Type B pancreatic cell (in vitro differentiated cells): ENCODE data around the gene RORC. TPM values are rescaled to one million over a fixed set of nuclear protein-coding genes. Genes with fewer than 3 reads are reported as not detected.
"Not testable (repeated sequence)": the region's sequence is repeated elsewhere in the genome, so short reads cannot be mapped to it uniquely, and the experiment has no call there.

ENCODE experiments used
- DNase-seq: peaks from one replicate; pipeline ENCODE4 v3.0.0; 2021; ENCODE audit warnings: mixed read lengths; ENCODE audit not compliant: unreplicated experiment; ENCODE audit errors: extremely low spot score
- H3K27ac Mint-ChIP-seq: 2 replicates; pipeline ENCODE4 v1.8.0; 2021; ENCODE audit warnings: mild to moderate bottlenecking, mixed read lengths
- H3K27me3 Mint-ChIP-seq: 2 replicates; pipeline ENCODE4 v1.8.0; 2021; ENCODE audit warnings: mixed read lengths
- H3K36me3 Mint-ChIP-seq: 2 replicates; pipeline ENCODE4 v1.8.0; 2021; ENCODE audit warnings: mixed read lengths
- H3K4me1 Mint-ChIP-seq: one replicate; pipeline ENCODE4 v1.8.0; 2021; ENCODE audit warnings: mixed read lengths; ENCODE audit not compliant: unreplicated experiment
- H3K4me3 Mint-ChIP-seq: 2 replicates; pipeline ENCODE4 v1.8.0; 2021; ENCODE audit warnings: mild to moderate bottlenecking, mixed read lengths
- H3K9me3 Mint-ChIP-seq: 2 replicates; pipeline ENCODE4 v1.8.0; 2021; ENCODE audit warnings: mixed read lengths
- CTCF ChIP-seq: fragments of 200-600 bp; sonication (generic); conservative IDR thresholded peaks from 2 replicates; pipeline ENCODE4 v1.5.0; 2021; ENCODE audit warnings: antibody characterized with exemption, mild to moderate bottlenecking
- total RNA-seq: library from RNA; stranded (reverse); gene quantifications from 2 replicates; pipeline ENCODE4 v1.2.1, GENCODE V29; 2021; ENCODE audit warnings: low replicate concordance

Gene RORC
- total RNA-seq, 1 donor from 2014 or later = not detected

GRCh38 chr1:151858886-151859665 lies 27.5 kb upstream of the RORC start:
- no peaks in the 10 kb centered on the region for H3K36me3 Mint-ChIP-seq
- no peak overlapping the region for H3K27ac Mint-ChIP-seq
- no peaks in the 10 kb centered on the region for H3K4me1 Mint-ChIP-seq
- no peak overlapping the region for H3K4me3 Mint-ChIP-seq
- H3K27me3 Mint-ChIP-seq = peaks cover 8% of the 10 kb centered on the region
- TF ChIP-seq CTCF = no peak
- H3K9me3 Mint-ChIP-seq = no peaks in the 10 kb centered on the region
- DNase-seq = no peak

GRCh38 chr1:151858030-151858746 lies 26.6 kb upstream of the RORC start:
- Mint-ChIP-seq H3K4me3 (no peak overlapping the region), H3K27me3 (peaks cover 8% of the 10 kb centered on the region), H3K36me3 (no peaks in the 10 kb centered on the region), H3K27ac (no peak overlapping the region), H3K4me1 (no peaks in the 10 kb centered on the region), H3K9me3 (no peaks in the 10 kb centered on the region)
- no peak for DNase-seq
- TF ChIP-seq CTCF = no peak

- no peak overlapping the region for H3K4me3 Mint-ChIP-seq
- no peaks in the 10 kb centered on the region for H3K36me3 Mint-ChIP-seq
- no peak overlapping the region for H3K27ac Mint-ChIP-seq
- H3K9me3 Mint-ChIP-seq = no peaks in the 10 kb centered on the region
- H3K4me1 Mint-ChIP-seq = no peaks in the 10 kb centered on the region
- no peak for DNase-seq
- peaks cover 12% of the 10 kb centered on the region for H3K27me3 Mint-ChIP-seq
- TF ChIP-seq CTCF = no peak
Observed at GRCh38 chr1:151855933-151856332, 24.3 kb upstream of the RORC start.

GRCh38 chr1:151855516-151855915 lies 23.9 kb upstream of the RORC start:
- not testable (repeated sequence) for H3K9me3 Mint-ChIP-seq, DNase-seq, H3K36me3 Mint-ChIP-seq, H3K27ac Mint-ChIP-seq, H3K4me1 Mint-ChIP-seq, H3K4me3 Mint-ChIP-seq
- H3K27me3 Mint-ChIP-seq = peaks cover 14% of the 10 kb centered on the region

- DNase-seq = no peak
- Mint-ChIP-seq H3K9me3 (no peaks in the 10 kb centered on the region), H3K27me3 (peaks cover 22% of the 10 kb centered on the region), H3K4me1 (no peaks in the 10 kb centered on the region), H3K27ac (no peak overlapping the region), H3K4me3 (no peak overlapping the region), H3K36me3 (no peaks in the 10 kb centered on the region)
- no peak for TF ChIP-seq CTCF
Observed at GRCh38 chr1:151854658-151855057, 23.1 kb upstream of the RORC start.

- H3K36me3 Mint-ChIP-seq = no peaks in the 10 kb centered on the region
- H3K27ac Mint-ChIP-seq = no peak within 1 kb of the TSS
- H3K4me3 Mint-ChIP-seq = no peak within 1 kb of the TSS
- TF ChIP-seq CTCF = no peak
- H3K27me3 Mint-ChIP-seq = peaks cover 31% of the 10 kb centered on the region
- no peaks in the 10 kb centered on the region for H3K9me3 Mint-ChIP-seq
- no peaks in the 10 kb centered on the region for H3K4me1 Mint-ChIP-seq
- DNase-seq = no peak
Observed at GRCh38 chr1:151853411-151853943, 21.9 kb upstream of the RORC start, which contains the start of gene THEM5. THEM5 (minus strand) TSS chr1:151853712; CDS start chr1:151853565, 147 bp downstream.
